H54 (cell line): ENCODE data around the gene MROH2B.
A peak's percentile ranks its signal among the peaks of the same experiment; 100 is the strongest.

Experiments
- DNase-seq: peaks from one replicate; pipeline ENCODE4 v3.0.0; 2011; ENCODE audit warnings: low spot score, mixed read lengths; ENCODE audit not compliant: insufficient read length
- FAIRE-seq: peaks from 3 replicates; lab custom pipeline; 2011; peaks lifted over from hg19 to GRCh38; lab: Jason Lieb, UNC
- POLR2A ChIP-seq: IDR thresholded peaks from 2 replicates; pipeline ENCODE4 v1.6.1; 2011; ENCODE audit warnings: low read depth, mild to moderate bottlenecking, low read length

The MROH2B gene

GRCh38 chr5:41071242-41071641 is at the start of gene MROH2B:
TSS of gene MROH2B (minus strand) at chr5:41071342. CDS start at chr5:41070852, 490 bp downstream.
- no peak for DNase-seq
- no peak for FAIRE-seq
- no peak for TF ChIP-seq POLR2A

- FAIRE-seq (no peak), DNase-seq (no peak)
- no peak for TF ChIP-seq POLR2A
Observed at GRCh38 chr5:41120600-41120999, 49.5 kb upstream of the MROH2B start.

DNA sequence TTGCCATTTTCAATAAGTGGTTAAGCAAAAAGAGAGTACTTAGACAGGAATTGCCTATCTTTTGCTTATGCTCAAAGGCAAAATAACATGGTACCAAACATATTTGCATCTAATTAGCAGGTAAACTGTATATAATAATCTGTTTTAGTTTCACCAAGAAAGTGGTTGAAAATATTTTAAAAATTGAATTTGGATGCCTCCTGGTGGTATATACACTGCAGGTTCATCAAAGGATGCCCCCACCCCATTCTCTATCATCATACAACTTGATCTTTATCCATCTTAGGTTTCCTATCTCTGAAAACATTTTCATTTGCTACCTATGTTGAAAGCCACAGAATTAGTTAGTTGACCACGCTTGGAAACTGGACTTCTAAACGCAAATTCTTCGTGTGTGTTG is 47.0 kb upstream of the MROH2B start:
- no peak for TF ChIP-seq POLR2A
- no peak for FAIRE-seq
- no peak for DNase-seq

GRCh38 chr5:41115281-41115680 is 44.1 kb upstream of the MROH2B start:
- TF ChIP-seq POLR2A: no peak
- DNase-seq: no peak
- no peak for FAIRE-seq

DNA sequence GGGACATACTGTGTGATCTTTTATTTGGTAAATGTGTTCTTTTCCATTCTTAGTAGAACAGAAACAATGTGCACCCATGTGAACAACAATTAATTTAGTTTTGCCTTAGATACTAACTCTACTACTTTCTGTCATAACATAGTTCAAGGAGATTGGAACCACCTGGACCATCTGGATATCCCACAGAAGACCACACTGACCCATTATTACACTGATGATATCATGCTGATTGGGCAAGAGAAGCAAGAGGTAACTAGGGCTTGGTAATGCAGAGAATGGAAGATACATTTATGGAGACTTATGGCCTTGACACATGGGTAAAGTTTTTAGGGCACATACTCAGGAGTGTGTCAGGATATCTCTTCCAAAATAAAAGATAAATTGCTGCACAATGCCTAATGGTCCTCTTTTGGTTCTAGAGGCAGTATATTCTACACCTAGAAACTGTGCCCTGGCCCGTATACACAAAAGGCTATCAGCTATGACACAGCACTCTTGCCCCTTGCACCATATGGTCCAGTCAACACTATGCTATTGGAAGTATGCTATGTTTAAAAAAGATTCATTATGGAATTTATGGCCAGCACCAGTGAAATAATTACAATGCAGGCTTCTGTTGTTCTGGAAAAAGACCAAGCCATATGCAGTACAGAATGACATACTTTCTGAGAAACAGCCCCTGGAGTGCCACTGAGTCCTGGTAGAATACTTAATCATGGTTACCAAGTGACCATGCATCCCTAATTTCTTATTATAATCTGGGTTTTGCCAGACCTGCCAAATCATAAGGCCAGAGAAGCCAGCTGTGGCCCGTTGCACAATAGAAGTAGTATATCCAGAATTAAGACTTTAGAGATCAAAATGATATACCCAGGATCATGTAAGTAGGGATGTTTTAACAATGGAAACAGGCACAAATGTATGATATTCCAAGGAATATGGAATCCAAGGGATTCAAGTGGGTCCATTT is 41.6 kb upstream of the MROH2B start:
- FAIRE-seq (no peak), DNase-seq (no peak)
- TF ChIP-seq POLR2A: no peak

- TF ChIP-seq POLR2A: no peak
- DNase-seq (no peak), FAIRE-seq (no peak)
Observed at GRCh38 chr5:41109186-41109585, 38.0 kb upstream of the MROH2B start.

DNA sequence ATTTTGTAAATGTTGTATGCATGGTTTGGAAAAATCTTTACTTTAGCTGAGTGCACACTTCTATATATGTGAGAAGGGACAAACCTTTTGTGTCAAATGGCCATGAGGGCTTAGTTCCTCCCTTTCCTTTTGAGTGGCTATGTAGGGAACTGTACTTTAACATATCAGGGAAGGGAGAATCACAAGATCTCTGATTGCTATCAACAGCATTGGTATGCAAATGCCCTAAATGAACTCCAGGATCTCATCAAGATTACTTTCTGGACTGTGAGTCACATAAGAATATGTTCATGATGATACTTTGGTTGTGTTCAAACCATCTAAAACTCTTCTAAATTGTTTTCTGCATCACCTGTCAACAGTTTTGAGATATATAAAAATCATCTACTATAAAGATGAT is 31.2 kb upstream of the MROH2B start:
- no peak for TF ChIP-seq POLR2A
- FAIRE-seq (no peak), DNase-seq (no peak)

DNA sequence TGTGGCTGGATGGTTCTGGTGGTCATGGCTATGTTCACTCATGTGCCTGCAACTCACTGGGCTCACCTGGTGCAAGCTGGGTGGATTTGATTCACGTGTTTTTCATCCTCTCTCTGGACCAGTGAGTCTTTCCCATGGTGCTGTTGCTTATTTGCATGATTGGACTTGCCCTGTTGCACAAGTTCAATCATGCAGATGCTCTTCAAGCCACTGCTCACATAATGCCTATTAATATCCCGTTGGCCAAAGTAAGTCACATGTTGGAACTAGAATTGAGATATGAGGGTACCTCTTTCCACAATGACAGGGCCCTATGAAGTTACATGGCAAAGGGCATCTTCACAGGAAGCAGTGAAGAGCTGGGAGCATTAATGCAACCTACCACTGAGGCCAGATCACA is 26.5 kb upstream of the MROH2B start:
- DNase-seq: no peak
- peak; percentile 48 for FAIRE-seq
- no peak for TF ChIP-seq POLR2A

DNA sequence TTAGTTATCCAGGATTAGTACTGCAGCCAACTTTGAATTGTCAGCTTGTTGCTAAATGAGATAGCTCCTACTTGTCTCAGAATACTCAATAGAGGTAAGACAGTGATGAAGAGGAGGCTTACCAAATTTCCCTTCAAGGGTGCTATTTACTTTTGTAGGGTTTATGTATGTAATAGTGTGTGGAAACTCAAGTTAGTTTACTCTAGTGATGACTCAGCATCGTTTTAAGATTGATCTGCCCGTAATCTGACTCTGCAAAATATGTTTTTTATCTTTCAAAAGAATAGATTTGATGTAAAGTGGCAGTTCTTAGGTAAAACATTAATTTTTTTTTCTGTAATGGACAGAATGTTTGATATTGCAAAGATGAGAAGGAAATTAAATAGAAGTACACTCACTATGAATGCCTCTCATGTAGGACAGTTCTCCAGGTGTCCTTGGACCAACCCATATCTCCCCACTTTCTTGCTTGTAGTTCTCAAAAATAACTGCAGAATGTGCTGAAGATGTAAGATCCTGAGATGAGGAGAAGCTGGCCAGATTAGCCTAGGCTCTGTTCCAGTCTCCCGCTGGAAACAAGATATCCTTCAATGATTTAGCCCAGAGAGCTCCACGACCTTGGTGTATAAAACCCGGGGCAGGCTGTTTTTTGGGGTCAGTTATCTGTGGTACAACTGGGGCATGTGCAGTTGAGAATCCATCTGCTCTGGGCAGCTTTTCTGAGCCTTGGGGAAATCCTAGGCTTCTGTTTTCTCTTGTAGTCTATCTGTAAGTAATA is 24.4 kb upstream of the MROH2B start:
- DNase-seq: no peak
- TF ChIP-seq POLR2A: no peak
- FAIRE-seq: no peak

DNA sequence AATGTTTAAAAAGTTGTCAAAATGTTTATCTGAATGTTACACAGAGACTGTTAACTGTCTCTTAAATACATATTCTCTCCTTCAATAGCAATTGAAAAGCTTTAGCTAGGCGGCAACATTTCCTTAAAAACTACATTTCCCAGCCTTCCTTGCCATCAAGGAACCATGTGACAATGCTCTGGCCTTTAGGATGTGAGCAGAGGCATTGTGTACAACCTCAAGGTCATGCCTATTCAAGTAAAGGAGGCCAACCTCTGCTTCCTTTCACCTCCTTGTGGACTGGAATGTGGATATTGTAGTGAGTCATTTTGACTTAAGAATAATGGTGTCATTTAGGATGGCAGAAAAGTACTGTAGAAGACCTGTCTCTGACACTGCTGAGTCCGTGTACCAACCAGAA is 23.7 kb upstream of the MROH2B start:
- FAIRE-seq (peak; percentile 84), DNase-seq (peak; percentile 23)
- TF ChIP-seq POLR2A: no peak

GRCh38 chr5:41093803-41094202 is 22.7 kb upstream of the MROH2B start:
- DNase-seq: no peak
- TF ChIP-seq POLR2A: no peak
- no peak for FAIRE-seq

GRCh38 chr5:41087461-41087860 is 16.3 kb upstream of the MROH2B start:
- no peak for DNase-seq
- no peak for FAIRE-seq
- TF ChIP-seq POLR2A: no peak

GRCh38 chr5:41083306-41083705 is 12.2 kb upstream of the MROH2B start:
- no peak for DNase-seq
- TF ChIP-seq POLR2A: no peak
- FAIRE-seq: no peak

DNA sequence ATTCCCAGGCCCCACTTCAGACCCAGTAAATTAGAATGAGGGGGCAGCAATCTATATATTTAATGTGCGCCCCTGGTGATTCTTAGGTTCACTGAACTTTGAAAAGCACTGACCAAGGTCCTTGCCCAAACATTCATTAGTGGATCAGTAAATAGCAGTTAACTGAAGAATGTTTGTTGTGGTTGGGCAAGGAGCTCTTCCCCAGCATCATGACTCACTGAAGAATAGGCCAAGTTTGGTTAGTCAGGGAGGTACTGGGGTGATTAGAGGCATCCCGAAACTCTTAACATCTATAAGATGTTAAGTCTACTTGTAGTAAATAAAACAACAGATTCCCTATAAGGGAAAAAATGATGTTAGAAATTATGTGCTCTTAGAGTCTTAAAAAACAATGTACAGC is 833 bp upstream of the MROH2B start:
- DNase-seq (peak; percentile 6), FAIRE-seq (peak; percentile 53)
- no peak for TF ChIP-seq POLR2A
